Kidney epithelial cell (primary cell): ENCODE measurements around the gene ZNF555. TPM values are rescaled to one million over a fixed set of nuclear protein-coding genes. Genes with fewer than 3 reads are reported as not detected.

Experiments used
- DNase-seq: peaks from one replicate; pipeline ENCODE4 v3.0.0-alpha.2; 2010; ENCODE audit warnings: low read depth
- H3K27me3 ChIP-seq: 2 replicates; pipeline ENCODE4 v1.6.0; 2011; ENCODE audit warnings: low read length; ENCODE audit not compliant: control insufficient read depth, insufficient read depth
- H3K36me3 ChIP-seq: 2 replicates; pipeline ENCODE4 v1.5.1; 2011; ENCODE audit warnings: low read length; ENCODE audit not compliant: control insufficient read depth, insufficient read depth
- H3K4me3 ChIP-seq: 2 replicates; pipeline ENCODE4 v1.5.1; 2011; ENCODE audit warnings: low read depth, mild to moderate bottlenecking, control low read depth, low read length
- total RNA-seq: library from RNA; depleted of rRNA; stranded (reverse); fragments of >200 nt; gene quantifications from 2 replicates; pipeline ENCODE4 v1.2.3, GENCODE V29; 2015
- TF ChIP-seq, protein P1 (sequence below): IDR thresholded peaks from 2 replicates; pipeline ENCODE4 v1.5.1; 2011; ENCODE audit warnings: mild to moderate bottlenecking, moderate library complexity, low read length, control low read depth, inconsistent platforms; ENCODE audit not compliant: insufficient read depth, poor library complexity, severe bottlenecking

ZNF555 gene
- total RNA-seq, 1 donor from 2014 or later: 7.4 TPM

DNA sequence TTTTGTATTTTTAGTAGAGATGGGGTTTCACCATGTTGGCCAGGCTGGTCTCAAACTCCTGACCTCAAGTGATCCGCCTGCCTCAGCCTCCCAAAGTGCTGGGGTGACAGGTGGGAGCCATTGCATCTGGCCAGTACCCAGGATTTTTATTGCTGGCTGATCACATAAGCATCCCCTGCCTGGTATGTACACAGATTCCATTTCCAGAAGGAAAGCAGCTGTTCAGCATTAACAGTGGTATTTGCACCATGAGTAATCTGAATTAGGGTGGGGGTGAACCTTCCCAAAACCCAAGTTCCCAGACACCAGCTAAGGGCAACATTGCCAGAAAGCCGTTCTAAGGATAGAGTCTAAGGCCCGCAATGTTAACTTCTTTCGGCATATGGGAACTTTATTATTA lies 7.3 kb downstream of the ZNF555 start:
- no peak for DNase-seq
- Histone ChIP-seq H3K4me3 (no peak overlapping the region), H3K36me3 (peaks cover 8% of the 10 kb centered on the region), H3K27me3 (no peaks in the 10 kb centered on the region)
- TF ChIP-seq, protein P1, sequence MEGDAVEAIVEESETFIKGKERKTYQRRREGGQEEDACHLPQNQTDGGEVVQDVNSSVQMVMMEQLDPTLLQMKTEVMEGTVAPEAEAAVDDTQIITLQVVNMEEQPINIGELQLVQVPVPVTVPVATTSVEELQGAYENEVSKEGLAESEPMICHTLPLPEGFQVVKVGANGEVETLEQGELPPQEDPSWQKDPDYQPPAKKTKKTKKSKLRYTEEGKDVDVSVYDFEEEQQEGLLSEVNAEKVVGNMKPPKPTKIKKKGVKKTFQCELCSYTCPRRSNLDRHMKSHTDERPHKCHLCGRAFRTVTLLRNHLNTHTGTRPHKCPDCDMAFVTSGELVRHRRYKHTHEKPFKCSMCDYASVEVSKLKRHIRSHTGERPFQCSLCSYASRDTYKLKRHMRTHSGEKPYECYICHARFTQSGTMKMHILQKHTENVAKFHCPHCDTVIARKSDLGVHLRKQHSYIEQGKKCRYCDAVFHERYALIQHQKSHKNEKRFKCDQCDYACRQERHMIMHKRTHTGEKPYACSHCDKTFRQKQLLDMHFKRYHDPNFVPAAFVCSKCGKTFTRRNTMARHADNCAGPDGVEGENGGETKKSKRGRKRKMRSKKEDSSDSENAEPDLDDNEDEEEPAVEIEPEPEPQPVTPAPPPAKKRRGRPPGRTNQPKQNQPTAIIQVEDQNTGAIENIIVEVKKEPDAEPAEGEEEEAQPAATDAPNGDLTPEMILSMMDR: no peak

DNA sequence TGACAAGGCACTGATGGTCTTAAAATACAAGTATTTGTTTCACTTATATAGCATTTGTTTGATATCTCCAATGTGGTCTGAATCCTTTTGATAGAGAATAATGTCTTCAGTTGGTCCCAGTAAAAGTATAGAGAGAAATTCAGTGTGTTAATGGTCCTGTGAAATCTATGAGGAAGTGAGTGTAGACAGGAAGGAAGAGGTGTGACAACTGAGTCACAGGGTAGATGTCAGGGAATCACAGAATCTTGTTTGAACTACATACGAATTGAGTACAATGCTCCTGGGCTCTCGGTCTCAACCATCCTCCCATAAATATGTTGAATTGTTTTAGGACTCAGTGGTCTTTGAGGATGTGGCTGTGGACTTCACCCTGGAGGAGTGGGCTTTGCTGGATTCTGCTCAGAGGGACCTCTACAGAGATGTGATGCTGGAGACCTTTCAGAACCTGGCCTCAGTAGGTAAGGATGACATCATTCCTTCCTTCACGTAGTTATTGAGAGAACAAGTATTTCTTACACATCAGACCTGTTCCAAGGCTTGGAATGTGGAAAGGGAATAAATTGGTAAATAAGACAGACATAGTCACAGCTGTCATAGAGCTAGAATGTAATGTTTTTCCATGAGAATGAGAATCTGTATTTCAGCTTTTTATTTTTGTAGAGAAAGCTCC lies 9.1 kb downstream of the ZNF555 start:
- H3K36me3 ChIP-seq: peaks cover 8% of the 10 kb centered on the region
- no peak for DNase-seq
- H3K27me3 ChIP-seq: no peaks in the 10 kb centered on the region
- TF ChIP-seq, protein P1: no peak
- no peak overlapping the region for H3K4me3 ChIP-seq

DNA sequence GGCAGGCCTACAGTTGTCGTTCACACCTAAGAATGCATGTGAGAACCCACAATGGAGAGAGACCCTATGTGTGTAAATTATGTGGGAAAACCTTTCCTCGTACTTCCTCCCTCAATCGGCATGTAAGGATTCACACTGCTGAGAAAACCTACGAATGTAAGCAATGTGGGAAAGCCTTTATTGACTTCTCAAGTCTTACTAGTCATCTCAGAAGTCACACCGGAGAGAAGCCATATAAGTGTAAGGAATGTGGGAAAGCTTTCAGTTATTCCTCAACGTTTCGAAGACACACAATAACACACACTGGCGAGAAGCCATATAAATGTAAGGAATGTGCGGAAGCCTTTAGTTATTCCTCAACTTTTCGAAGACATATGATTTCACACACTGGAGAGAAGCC lies 11.3 kb downstream of the ZNF555 start:
- Histone ChIP-seq H3K36me3 (peaks cover 8% of the 10 kb centered on the region), H3K4me3 (no peak overlapping the region), H3K27me3 (no peaks in the 10 kb centered on the region)
- TF ChIP-seq, protein P1: no peak
- DNase-seq: no peak

DNA sequence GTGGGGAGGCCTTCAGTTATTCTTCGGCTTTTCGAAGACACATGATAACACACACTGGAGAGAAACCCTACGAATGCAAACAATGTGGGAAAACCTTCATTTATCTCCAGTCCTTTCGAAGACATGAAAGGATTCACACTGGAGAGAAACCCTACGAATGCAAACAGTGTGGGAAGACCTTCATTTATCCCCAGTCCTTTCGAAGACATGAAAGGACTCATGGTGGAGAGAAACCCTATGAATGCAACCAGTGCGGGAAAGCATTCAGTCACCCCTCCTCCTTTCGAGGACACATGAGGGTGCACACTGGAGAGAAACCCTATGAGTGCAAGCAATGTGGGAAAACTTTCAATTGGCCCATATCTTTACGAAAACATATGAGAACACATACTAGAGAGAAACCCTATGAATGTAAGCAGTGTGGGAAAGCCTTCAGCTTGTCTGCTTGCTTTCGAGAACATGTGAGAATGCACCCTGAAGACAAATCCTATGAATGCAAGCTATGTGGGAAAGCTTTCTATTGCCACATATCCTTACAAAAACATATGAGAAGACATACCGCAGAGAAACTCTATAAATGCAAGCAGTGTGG lies 11.8 kb downstream of the ZNF555 start:
- H3K4me3 ChIP-seq: no peak overlapping the region
- TF ChIP-seq, protein P1: no peak
- no peaks in the 10 kb centered on the region for H3K27me3 ChIP-seq
- DNase-seq: no peak
- H3K36me3 ChIP-seq: peaks cover 8% of the 10 kb centered on the region

DNA sequence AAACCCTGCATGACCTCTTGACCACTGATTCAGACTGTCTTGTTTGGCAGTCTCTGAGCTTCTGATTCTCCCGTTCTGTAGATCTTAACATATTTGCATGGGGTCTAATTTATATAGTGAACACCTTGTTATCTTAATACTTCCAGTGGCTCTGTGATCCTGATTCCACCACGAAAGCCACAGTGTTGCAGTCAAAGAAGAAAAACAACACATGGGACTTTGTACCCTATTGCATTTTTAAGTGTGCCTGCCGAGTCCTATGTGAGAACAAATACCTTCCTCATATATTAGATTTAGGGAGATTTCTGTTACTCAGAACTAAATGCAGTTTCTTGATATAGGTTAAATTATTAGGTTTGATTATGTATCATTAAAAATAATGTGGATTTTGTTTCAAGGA lies 13.6 kb downstream of the ZNF555 start:
- no peak for DNase-seq
- no peak overlapping the region for H3K4me3 ChIP-seq
- TF ChIP-seq, protein P1: no peak
- peaks cover 8% of the 10 kb centered on the region for H3K36me3 ChIP-seq
- no peaks in the 10 kb centered on the region for H3K27me3 ChIP-seq
